HepG2 (cell line): ENCODE results near the gene BTBD19. TPM values are rescaled to one million over a fixed set of nuclear protein-coding genes. Genes with fewer than 3 reads are reported as not detected.

Experiments used
- ATAD3A ChIP-seq: sonication (generic); formaldehyde crosslinking; IDR thresholded peaks from 2 replicates; pipeline ENCODE4 v1.4.0; 2020; ENCODE audit warnings: missing genetic modification reagents
- BORCS8-MEF2B ChIP-seq: sonication (generic); formaldehyde crosslinking; IDR thresholded peaks from 2 replicates; pipeline ENCODE4 v1.8.0; 2022; ENCODE audit warnings: mild to moderate bottlenecking, missing genetic modification reagents
- CEBPG ChIP-seq: IDR thresholded peaks from 2 replicates; pipeline ENCODE4 v1.6.1; 2016
- ELF3 ChIP-seq: IDR thresholded peaks from 2 replicates; pipeline ENCODE4 v1.6.1; 2016; ENCODE audit warnings: missing genetic modification reagents, missing compliant biosample characterization
- FIP1L1 ChIP-seq: fragments of 200-400 bp; formaldehyde crosslinking; IDR thresholded peaks from 2 replicates; pipeline ENCODE4 v1.6.1; 2018; ENCODE audit warnings: low read depth, mild to moderate bottlenecking, low read length, moderate library complexity, borderline replicate concordance; ENCODE audit not compliant: insufficient read depth
- LBX2 ChIP-seq: sonication (generic); formaldehyde crosslinking; IDR thresholded peaks from 2 replicates; pipeline ENCODE4 v1.5.0; 2020; ENCODE audit warnings: missing genetic modification reagents, mild to moderate bottlenecking, borderline replicate concordance
- MAFG ChIP-seq: sonication (generic); formaldehyde crosslinking; IDR thresholded peaks from 2 replicates; pipeline ENCODE4 v1.5.1; 2020; ENCODE audit warnings: mild to moderate bottlenecking, missing genetic modification reagents
- MLLT10 ChIP-seq: sonication (generic); formaldehyde crosslinking; IDR thresholded peaks from 2 replicates; pipeline ENCODE4 v1.4.0; 2020; ENCODE audit warnings: missing genetic modification reagents
- NPAS2 ChIP-seq: sonication (generic); formaldehyde crosslinking; IDR thresholded peaks from 2 replicates; pipeline ENCODE4 v1.8.0; 2022; ENCODE audit warnings: mild to moderate bottlenecking, missing genetic modification reagents, borderline replicate concordance
- NR2F6 ChIP-seq, 2 experiments: IDR thresholded peaks; 2 replicates each; pipeline ENCODE4 v1.6.1; 2016; ENCODE audit warnings: antibody characterized with exemption in 1 of 2, mild to moderate bottlenecking in 1 of 2
- RARA ChIP-seq: IDR thresholded peaks from 2 replicates; pipeline ENCODE4 v1.6.1; 2016; ENCODE audit warnings: missing genetic modification reagents, missing compliant biosample characterization
- SAFB2 ChIP-seq: sonication (generic); formaldehyde crosslinking; IDR thresholded peaks from 2 replicates; pipeline ENCODE4 v1.5.1; 2020; ENCODE audit warnings: missing genetic modification reagents, low read depth, mild to moderate bottlenecking, borderline replicate concordance
- SKI ChIP-seq: fragments of 450-650 bp; IDR thresholded peaks from one replicate; pipeline ENCODE4 v1.6.1; 2018; ENCODE audit warnings: mild to moderate bottlenecking; ENCODE audit not compliant: partially characterized antibody
- SMYD3 ChIP-seq: sonication (generic); formaldehyde crosslinking; IDR thresholded peaks from 2 replicates; pipeline ENCODE4 v1.8.1; 2023; ENCODE audit warnings: mild to moderate bottlenecking, missing genetic modification reagents
- SRSF1 ChIP-seq: fragments of 200-400 bp; formaldehyde crosslinking; optimal IDR thresholded peaks from 2 replicates; pipeline ENCODE3; 2017; ENCODE audit warnings: mild to moderate bottlenecking, low read depth, low read length, moderate library complexity
- ZKSCAN5 ChIP-seq: sonication (generic); formaldehyde crosslinking; IDR thresholded peaks from 2 replicates; pipeline ENCODE4 v1.5.1; 2020; ENCODE audit warnings: mild to moderate bottlenecking, missing genetic modification reagents
- ZNF383 ChIP-seq: sonication (generic); formaldehyde crosslinking; IDR thresholded peaks from 2 replicates; pipeline ENCODE4 v1.4.0; 2020; ENCODE audit warnings: missing genetic modification reagents, mild to moderate bottlenecking, borderline replicate concordance
- ZNF512B ChIP-seq: sonication (generic); formaldehyde crosslinking; IDR thresholded peaks from 2 replicates; pipeline ENCODE4 v1.5.1; 2020; ENCODE audit warnings: missing genetic modification reagents, mild to moderate bottlenecking, borderline replicate concordance
- ZNF562 ChIP-seq: sonication (generic); formaldehyde crosslinking; IDR thresholded peaks from 2 replicates; pipeline ENCODE4 v1.8.0; 2022; ENCODE audit warnings: missing genetic modification reagents, borderline replicate concordance
- ZNF776 ChIP-seq: sonication (generic); formaldehyde crosslinking; IDR thresholded peaks from 2 replicates; pipeline ENCODE4 v1.4.0; 2020; ENCODE audit warnings: mild to moderate bottlenecking, missing genetic modification reagents
- polyA plus RNA-seq, 8 experiments: library from polyadenylated mRNA; depleted of rRNA in 3 of 8; stranded (reverse) in 7 of 8; unstranded in 1 of 8; fragments of >200 nt; fragmentation: Illumina TruSeq in 4 of 8; extraction: Trizol in 4 of 8; gene quantifications; 2 replicates each; pipeline versions ENCODE4 v1.2.1 to v1.2.3, GENCODE V29; 2011 to 2016; ENCODE audit warnings: low read depth in 4 of 8, missing spikeins in 1 of 8, mixed read lengths in 1 of 8; ENCODE audit not compliant: insufficient read depth in 1 of 8
- total RNA-seq, 5 experiments: library from RNA; depleted of rRNA; stranded (reverse); fragments of >200 nt; fragmentation: Illumina TruSeq; extraction: Trizol; gene quantifications; 2 replicates each; pipeline ENCODE4 v1.2.3, GENCODE V29; 2016; ENCODE audit warnings: low read depth in 1 of 5
- TF ChIP-seq, protein P1 (sequence below): sonication (generic); formaldehyde crosslinking; IDR thresholded peaks from 2 replicates; pipeline ENCODE4 v1.5.1; 2020; ENCODE audit warnings: mild to moderate bottlenecking, missing genetic modification reagents
- TF ChIP-seq, protein P2 (sequence below): IDR thresholded peaks from 2 replicates; pipeline ENCODE4 v1.6.1; 2018; ENCODE audit warnings: missing genetic modification reagents, mild to moderate bottlenecking, missing compliant biosample characterization

The BTBD19 gene
- total and polyA plus RNA-seq, 2 of the 13 experiments (the other 11 are each of a cell fraction or from before 2014, with no cell fraction given), result 2.7 to 6.7 TPM

DNA sequence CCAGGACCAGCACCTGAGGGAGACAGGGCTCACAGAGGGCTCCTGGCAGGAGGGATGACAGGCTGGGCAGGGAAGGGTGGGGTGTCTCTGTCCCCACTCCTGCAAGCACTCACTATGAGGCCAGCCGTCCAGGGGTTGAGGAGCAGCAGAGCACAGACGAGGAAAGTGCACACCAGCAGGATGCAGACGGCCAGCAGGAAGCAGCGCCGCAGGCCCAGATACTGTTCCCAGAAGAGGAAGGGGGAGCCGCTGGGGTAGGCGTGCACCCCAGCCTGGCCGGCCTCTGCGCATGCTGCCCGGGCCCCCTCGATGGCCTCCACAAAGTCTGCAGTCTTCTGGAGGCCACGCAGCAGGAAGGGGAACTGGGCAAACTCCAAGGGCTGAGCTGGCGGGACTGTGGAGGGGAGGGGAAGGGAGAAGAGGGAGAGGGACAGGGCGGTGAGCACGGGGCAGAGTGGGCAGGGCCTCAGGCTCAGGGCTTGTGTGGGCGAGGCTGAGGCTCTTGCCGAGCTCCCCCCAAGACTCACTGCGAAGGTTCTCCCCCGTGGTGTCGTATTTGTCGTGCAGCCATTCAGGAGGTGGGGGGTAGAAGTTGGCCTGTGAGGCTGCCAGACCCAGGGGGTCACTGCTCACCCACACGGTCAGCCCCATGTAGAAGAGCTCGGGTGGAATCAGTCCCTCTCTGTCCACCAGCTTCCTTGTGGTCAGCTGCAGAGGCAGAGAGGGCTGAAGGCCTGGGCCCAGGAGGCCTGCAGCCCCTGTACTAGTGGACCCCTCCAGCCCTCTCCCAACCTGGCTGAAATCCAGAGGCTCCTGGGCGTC lies 18.3 kb downstream of the BTBD19 start (continued):
- TF ChIP-seq LBX2, result no peak
- TF ChIP-seq ZNF512B (CRISPR knock-in tag), result 0 out of 2 replicates have a peak, but pooled peaks have one; percentile 40
- TF ChIP-seq ZNF562, result no peak
- peak; percentile 9 for TF ChIP-seq SRSF1
- TF ChIP-seq, protein P1, sequence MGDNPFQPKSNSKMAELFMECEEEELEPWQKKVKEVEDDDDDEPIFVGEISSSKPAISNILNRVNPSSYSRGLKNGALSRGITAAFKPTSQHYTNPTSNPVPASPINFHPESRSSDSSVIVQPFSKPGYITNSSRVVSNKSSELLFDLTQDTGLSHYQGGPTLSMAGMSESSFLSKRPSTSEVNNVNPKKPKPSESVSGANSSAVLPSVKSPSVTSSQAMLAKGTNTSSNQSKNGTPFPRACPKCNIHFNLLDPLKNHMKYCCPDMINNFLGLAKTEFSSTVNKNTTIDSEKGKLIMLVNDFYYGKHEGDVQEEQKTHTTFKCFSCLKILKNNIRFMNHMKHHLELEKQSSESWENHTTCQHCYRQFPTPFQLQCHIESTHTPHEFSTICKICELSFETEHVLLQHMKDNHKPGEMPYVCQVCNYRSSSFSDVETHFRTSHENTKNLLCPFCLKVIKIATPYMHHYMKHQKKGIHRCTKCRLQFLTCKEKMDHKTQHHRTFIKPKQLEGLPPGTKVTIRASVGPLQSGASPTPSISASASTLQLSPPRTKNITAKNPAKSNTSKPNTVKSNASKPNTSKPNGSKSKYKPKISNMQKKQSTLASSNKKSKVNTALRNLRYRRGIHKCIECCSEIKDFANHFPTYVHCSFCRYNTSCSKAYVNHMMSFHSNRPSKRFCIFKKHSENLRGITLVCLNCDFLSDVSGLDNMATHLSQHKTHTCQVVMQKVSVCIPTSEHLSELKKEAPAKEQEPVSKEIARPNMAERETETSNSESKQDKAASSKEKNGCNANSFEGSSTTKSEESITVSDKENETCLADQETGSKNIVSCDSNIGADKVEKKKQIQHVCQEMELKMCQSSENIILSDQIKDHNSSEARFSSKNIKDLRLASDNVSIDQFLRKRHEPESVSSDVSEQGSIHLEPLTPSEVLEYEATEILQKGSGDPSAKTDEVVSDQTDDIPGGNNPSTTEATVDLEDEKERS (CRISPR knock-in tag), result no peak
- no peak for TF ChIP-seq MLLT10 (CRISPR knock-in tag)
- TF ChIP-seq CEBPG (CRISPR knock-in tag), result no peak
- no peak for TF ChIP-seq MAFG
- TF ChIP-seq ZKSCAN5 (CRISPR knock-in tag), result peak; percentile 60; the same call in 1 of the 2 replicates
- peak; percentile 74 for TF ChIP-seq ELF3
- no peak for TF ChIP-seq FIP1L1
- TF ChIP-seq ZNF383 (CRISPR knock-in tag), result no peak
- peak; percentile 24; the same call in 1 of the 2 replicates for TF ChIP-seq NR2F6 (IDR thresholded peaks at IDR 0.05)
- TF ChIP-seq NR2F6 (CRISPR knock-in tag; IDR thresholded peaks at IDR 0.05), result peak; percentile 41; the same call in 1 of the 2 replicates
- peak; percentile 45 for TF ChIP-seq RARA (CRISPR knock-in tag)
- peak; percentile 63; the same call in 1 of the 2 replicates for TF ChIP-seq ZNF776 (CRISPR knock-in tag)
- TF ChIP-seq SKI, result no peak
- no peak for TF ChIP-seq ATAD3A (CRISPR knock-in tag)
- TF ChIP-seq SAFB2 (CRISPR knock-in tag), result 0 out of 2 replicates have a peak, but pooled peaks have one; percentile 82
- no peak for TF ChIP-seq SMYD3 (CRISPR knock-in tag)
- peak; percentile 73; the same call in 1 of the 2 replicates for TF ChIP-seq BORCS8-MEF2B (CRISPR knock-in tag)
- TF ChIP-seq NPAS2 (CRISPR knock-in tag), result no peak
- TF ChIP-seq, protein P2, sequence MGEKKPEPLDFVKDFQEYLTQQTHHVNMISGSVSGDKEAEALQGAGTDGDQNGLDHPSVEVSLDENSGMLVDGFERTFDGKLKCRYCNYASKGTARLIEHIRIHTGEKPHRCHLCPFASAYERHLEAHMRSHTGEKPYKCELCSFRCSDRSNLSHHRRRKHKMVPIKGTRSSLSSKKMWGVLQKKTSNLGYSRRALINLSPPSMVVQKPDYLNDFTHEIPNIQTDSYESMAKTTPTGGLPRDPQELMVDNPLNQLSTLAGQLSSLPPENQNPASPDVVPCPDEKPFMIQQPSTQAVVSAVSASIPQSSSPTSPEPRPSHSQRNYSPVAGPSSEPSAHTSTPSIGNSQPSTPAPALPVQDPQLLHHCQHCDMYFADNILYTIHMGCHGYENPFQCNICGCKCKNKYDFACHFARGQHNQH (CRISPR knock-in tag), result no peak; the same call in 1 of the 2 replicates
